NCI-H82 (cell line): Measurements from ENCODE around the gene PJVK.
"Not testable (repeated sequence)": the region's sequence is repeated elsewhere in the genome, so short reads cannot be mapped to it uniquely, and the experiment has no call there.

Source experiments
- DNase-seq: peaks from one replicate; lab custom pipeline; 2025; lab: John Stamatoyannopoulos, UW

Gene PJVK, protein sequence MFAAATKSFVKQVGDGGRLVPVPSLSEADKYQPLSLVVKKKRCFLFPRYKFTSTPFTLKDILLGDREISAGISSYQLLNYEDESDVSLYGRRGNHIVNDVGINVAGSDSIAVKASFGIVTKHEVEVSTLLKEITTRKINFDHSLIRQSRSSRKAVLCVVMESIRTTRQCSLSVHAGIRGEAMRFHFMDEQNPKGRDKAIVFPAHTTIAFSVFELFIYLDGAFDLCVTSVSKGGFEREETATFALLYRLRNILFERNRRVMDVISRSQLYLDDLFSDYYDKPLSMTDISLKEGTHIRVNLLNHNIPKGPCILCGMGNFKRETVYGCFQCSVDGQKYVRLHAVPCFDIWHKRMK

DNA sequence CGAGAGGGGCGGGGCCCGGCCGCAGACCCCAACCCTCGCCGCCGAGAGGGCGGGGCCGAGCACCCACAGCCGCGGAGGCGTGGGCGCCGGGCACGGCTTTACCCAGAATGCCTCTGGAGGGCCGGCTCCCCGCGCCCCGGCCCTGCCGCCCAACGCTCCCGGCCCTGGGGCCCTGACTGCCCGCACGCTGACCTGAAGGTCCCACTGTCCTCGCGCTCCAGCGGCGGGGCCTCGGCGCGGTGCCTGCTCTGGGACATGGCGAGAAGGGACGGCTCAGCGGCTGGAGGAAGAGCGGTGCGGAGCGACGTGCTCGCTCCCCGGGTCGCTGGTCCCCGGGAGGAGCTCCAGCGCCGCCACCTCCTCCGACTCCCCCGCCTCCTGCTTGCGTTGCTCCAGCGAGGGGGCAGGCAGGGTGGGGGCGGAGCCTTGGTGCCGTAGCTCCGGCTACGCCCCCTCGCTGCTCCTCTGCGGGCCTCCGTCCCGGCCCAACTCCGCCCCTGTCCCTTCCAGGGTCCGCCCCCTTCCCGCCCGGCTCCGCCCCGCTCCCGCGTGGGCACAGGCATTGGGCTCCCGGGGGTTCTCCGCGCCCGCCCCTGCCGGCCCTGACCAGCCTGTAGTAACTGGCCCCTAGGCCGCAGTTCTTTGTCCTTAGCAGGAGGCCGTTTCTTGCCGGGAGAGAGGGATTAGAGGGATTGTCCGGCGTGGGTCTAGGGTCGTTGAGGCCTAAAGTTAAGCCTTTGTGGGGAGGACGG is at the start of gene PJVK, which contains the start of gene PRKRA:
PJVK (plus strand) TSS at position 605 of the 752 bp plus-strand sequence. CDS start 2,032 bp downstream, outside the sequence.
PRKRA (minus strand) TSS at position 402 of the 752 bp plus-strand sequence; CDS start at position 257, 145 bp downstream.
- DNase-seq: peak; percentile 98

DNA sequence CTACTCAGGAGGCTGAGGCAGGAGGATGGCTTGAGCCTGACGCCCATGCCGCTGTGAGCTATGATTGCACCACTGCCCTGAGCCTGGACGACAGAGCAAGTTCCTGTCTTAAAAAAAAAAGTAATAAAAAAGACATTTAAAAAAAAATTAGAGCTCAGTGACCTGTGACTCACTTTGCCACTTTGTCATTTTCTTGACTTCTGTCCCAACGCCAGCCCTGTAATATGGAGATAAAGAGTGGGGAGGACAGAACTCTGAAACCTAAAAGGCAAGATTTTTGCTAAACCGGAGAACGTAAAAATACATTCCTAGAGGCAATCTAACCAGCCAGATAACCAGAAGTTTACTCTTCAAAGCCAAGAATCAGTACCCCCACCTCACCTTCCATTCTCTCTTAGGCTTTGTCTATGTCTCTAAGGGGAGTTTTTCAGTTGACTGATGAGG is 49.2 kb upstream of the PJVK start:
- no peak for DNase-seq

DNA sequence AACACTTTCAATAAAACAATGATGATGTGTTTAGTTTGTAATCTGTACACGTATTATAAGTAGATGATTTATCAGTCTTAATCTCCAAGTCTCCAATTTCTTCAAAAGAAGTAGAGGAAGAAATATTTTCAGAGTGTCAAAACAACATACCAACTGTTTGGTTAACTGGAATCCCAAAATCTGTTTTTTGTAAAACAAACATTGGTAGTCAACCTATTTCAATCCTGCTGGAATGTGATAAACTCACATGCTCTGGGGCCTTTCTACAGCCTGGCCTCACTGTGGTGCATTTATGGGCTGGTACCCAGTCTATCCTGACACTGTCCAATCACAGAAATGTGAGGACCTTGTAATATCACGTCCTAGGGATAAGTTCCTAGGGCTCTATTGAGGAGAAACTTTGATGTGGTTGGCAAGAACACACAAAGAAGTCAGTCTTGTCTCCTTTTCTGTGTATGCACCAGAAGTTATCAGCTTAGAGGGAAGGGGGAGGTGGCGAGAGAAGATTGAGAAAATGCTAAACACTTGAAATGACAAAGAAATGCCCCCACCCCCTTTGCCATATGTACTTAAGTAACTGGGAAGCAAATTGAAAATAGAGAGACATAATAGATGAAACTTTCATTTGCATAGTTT is 47.4 kb upstream of the PJVK start:
- no peak for DNase-seq

DNA sequence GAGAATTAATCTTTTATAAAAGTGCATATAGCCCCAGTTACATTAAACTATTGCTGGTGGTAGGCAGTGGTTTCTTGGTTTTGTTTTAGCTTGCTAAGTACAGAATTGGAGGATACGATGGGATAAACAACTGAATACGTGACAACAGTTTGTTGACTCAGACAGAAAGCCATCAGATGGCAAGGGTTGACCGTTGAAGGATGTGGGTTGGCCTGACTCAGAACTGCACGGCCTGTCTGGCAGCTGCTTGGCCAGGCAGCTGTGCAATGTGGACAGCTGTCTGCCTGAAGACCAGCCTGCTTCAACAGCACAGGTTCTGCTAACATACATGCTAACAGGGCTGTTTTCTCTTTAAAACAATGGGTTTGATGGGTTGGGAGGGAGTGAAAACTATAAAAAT is 46.8 kb upstream of the PJVK start:
- DNase-seq: no peak

DNA sequence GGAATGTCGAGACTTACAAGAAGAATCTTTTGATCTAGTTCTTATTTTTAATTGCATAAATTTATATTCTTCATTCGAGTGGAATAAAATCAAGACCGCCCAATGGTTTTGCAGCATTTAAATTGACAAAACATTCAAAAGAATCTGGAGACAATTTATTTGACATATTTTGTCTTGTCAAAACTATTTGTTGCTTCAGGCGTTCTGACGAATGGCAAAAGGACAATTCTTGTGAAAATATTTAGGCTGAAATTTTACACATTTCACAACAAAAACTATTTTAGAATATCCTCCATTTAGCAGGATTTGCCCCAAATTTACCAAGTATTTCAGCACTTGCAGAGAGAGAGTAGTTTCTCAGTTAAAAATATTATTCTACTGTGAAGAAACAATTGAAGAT is 41.9 kb upstream of the PJVK start:
- DNase-seq: no peak

DNA sequence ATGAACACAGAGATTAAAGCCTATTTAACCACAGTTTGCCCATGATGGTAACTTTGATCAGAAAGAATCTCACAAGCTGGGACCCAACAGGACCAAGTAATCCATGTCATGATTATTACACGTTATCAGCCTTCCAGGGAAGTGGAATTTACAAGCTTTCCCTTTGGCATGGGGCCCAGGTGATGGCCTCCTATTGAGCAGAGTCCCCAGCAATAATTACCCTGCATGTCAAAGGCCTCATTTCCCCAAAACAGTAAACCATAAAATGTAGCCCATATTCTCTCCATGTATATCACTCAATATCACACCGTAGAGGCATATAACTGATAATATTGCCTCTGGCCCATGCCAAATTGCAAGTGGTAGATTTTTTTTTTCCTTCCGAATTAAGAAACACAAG is 39.1 kb upstream of the PJVK start:
- DNase-seq: no peak

DNA sequence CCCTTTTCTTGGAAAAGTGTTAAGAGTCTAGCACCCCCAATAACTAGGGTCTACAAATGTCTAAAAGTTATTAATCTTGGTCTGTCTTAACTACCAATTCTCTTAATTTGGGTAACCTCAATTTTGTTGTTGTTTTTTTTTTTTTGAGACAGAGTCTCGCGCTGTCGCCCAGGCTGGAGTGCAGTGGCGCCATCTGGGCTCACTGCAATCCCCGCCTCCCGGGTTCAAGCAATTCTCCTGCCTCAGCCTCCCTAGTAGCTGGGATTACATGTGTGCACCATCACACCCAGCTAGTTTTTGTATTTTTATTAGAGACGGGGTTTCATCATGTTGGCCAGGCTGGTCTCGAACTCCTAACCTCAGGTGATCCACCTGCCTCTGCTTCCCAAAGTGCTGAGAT is 38.7 kb upstream of the PJVK start:
- DNase-seq: not testable (repeated sequence)

DNA sequence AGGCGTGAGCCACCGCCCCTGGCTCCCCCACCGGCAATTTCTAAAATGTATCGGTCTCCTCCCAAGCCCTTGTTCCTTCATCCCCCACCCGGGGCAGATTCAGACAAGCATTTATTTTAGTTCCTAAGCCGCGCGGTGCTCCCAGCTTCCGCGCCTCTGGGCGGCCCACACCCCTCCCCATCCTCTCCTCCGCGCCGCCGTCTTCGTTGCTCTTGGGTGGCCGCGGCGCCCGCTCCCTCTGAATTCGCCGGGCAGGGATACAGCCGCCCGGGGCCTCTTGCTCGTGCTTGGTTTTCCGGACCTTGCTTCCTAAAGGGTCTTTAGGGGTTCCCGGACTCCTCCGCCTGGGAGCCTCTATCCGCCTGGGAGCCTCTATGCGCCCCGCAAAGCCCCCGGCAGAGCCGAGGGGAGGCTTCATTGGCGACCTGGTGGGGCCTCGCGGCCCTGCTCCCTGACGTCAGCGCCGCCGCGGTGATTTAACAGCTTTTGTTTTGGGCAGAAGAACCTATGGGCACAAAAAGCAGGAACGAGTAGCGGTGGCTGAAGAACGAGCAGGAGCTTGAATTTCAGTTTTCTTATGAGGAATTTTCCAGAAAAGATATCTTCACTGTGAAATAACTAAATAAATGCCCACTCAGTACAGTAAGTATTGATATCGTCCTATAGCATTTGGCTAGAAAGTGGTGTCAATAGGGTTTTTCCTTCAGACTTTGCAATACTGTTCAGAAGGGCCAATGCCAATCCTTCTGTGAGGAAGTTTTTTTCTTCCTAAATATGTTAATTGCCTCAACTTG is 37.5 kb upstream of the PJVK start:
- peak; percentile 92 for DNase-seq

DNA sequence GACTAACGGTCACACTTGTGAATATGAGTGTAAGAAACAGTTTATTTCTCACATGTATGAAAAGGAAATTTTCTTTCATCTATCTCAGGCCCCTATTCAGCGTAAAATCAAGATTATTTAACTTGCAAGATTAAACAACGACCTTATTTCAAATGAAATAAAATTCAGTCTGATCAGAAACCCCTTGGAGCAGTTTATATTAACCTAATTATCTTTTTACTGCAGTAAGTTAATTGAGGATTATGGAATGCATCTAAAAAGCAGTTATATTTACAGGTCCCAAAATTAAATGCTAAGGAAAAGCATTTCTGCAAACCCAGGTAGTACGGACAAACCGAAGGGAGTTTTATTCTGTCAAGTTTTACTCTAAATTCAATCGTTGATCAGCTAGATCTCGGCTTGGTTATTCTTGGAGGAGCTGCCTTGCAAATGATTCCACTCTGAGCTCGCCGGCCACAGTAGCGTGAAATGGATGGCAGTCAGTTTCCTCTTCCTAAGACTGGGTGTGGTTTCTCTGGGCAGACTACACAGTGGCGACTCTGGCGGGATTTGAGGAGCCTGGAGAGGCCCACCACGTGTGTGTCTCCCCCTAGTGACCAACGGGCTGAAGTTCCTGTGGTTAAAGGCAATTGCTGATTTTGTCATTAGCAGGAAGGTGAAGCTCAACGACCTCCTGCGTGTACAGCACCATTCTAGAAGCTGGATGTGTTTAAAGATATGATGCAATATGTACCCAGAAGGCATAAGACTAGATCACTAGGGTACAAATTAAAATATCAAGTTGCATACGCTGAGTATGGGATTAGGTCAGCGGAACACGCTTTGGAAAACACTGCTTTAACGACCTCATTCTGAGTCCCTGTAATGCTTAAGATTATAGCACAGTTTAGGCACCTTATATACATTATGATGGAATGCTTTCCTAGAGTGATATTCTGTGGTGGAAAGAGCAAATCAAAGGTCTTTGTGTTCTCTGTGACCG is 36.6 kb upstream of the PJVK start:
- DNase-seq: peak; percentile 98

DNA sequence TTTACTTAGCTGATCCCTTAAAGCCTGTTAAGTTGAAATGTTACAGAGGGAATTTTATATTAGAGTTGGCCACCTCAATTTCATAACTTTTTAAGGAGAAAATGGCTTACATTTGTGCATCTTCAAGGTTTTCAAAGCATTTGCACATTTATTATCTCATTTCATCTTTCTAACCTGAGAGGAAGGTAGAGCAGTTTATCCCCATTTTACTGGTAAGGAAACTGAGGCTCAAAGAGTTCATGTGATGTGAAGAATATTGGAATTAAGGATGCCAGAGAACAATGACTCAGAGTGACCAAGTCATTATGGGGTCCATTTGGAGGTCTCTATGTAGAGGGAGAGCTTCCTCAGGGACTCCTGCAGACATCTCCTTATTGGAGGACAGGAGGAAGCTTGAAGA is 35.2 kb upstream of the PJVK start:
- DNase-seq: no peak

DNA sequence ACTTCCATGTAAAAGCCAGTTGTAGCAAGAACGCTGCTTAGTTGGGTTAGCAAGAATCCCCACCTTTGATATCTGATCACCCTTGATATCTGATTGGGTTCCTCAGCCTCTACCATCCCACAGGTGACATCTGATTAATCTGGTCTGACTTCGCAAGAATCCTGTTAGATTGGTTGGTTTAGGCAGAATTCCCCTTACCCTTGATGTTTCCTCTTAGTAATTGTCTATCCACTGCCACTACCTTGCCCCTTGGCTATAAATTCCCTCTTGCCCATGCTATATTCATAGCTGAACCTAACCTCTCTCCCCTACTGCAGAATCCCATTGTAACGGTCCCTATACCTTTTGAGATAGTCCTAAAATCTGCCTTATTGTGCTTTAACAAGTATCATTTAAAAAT is 33.3 kb upstream of the PJVK start:
- DNase-seq: no peak

DNA sequence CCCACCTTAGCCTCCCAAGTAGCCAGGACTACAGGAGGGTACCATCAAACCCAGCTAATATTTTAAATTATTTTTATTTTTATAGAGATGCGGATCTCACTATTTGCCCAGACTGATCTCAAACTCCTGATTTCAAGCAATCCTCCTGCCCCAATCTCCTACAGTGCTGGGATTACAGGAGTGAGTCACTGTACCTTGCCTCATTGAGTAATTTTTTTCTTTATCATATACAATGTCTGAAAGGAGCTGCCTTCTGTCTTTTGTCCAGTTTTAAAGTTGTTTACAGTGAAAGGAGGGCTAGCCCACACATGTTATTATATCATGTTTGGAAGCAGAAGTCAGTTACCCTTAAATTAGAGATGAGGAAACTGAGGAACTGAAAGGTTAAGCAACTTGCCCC is 32.8 kb upstream of the PJVK start:
- no peak for DNase-seq

DNA sequence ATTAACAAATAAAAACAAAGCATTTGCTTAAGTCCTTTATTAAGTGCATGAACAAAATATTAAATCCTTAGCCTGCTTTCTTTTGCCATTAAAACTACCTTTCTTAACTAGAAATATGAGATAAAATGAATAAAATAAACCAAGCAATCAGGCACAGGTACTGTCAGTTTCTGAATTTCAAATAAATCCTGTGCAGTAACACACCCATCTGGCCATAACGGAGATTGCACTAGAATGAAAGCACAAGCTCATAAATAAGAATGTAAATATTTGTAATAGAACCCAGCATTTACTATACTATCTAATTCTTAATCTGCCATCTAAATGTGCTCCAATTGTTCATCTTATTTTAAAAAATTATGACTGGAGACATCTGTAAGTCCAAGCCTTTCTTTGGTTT is 32.1 kb upstream of the PJVK start:
- peak; percentile 15 for DNase-seq

DNA sequence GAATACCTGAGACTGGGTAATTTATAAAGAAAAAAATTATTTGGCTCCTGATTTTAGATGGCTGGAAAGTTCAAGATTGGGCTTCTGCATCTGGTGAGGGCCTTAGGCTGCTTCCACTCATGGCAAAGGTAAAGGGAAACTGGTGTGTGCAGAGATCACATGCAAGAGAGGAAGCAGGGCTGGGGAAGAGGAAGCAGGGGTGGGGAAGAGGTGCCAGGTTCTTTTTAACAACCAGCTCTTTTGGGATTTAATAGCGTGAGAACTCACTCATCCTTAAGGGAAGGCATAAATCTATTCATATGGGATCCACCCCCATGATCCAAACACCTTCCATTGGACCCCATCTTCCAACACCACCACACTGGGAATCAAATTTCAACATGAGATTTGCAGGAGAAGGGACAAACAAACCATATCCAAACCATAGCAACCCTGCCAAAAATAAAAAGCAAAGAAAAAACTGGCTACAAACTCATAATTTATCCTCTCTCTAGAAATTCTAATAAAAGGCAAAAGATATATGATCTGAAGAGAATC is 30.6 kb upstream of the PJVK start:
- DNase-seq: no peak

DNA sequence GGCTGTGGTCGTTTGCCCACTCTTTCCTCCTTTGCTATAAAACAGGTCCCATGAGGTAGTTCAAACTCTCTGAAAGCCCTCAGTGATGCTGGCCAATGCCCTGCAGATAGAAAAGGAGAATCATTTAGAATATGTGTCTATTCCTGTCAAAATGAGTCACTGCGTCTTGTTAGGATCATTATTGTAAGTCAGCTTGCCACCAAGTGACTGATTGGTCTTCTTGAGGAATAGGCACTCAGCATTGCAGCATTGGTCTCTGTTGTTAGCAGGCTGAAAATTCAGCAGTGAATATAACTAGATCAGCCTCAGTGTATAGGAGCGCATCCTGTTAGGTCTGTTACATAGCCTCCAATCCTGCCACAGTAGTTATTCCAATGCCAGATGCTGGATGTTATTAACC is 29.1 kb upstream of the PJVK start:
- no peak for DNase-seq

DNA sequence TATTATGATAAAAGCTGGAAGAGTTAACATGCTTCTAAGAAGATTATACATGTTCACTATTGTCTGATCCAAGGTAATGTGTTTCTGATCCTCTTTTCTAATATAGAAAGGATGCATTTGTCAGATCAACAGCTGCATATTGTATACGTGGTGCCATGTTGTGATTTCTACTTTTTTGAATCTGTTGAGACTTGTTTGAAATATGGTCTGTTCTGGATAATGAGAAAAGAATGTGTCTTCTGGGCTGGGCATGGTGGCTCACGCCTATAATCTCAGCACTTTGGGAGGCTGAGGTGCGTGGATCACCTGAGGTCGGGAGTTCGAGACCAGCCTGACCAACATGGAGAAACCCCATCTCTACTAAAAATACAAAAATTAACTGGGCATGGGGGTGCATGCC is 27.4 kb upstream of the PJVK start:
- not testable (repeated sequence) for DNase-seq

DNA sequence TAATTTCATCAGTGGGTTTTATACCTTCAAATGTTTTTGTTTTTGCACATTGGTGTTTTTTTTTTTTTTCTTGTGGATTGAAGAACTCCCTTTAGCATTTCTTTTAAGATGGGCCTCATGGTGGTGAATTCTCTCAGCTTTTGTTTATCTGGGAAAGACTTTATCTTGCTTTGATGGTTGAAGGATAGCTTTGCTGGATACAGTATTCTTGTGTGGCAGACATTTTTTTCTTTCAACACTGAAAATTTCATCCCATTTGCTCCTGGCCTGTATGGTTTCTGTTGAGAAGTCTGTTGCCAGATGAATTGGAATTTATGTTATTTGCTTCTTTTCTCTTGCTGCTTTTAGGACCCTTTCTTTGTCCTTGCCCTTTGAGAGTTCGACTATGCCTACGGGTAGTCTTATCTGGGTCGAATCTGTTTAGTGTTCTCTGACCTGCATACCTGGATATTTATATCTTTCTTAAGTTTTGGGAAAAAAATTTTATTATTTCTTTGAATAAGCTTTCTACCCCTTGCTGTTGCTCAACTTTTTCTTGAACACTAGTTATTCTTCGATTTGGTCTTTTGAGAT is 25.8 kb upstream of the PJVK start:
- no peak for DNase-seq

DNA sequence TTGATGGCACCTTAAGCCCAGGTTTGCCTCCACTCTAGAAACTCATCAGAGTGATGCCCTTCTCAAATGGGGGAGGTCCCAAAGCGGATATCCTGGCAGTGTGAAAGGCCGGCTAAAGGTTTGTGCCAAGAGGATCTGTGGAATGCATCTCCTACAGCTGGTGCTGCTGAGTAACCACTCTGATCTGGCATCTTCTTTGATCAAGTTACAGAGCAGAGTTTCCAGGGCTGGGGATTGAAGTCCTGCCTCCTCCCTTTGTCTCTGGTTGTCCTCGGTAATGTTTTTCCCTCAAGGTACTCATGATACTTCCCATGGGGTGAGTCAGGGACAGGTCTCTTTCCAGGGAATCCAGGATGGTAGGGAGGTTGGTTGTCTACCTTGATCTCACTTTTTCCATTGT is 24.8 kb upstream of the PJVK start:
- DNase-seq: no peak

DNA sequence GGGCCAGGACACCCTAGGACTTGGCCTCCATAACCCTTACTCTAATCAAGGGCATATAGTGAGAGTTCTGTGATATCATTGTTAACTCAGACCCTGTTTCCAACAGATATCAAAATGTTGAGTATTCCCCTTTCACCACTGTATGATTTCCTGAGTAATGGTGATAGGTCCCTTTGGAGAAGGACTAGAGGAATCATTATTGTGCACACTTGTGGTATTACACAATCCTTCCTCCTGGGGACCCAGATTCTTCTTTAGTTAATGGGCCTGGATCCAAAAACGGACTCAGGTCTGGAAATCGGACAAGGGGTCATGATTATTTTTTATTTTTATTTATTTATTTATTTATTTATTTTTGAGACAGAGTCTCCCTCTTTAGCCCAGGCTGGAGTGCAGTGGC is 23.7 kb upstream of the PJVK start:
- no peak for DNase-seq

DNA sequence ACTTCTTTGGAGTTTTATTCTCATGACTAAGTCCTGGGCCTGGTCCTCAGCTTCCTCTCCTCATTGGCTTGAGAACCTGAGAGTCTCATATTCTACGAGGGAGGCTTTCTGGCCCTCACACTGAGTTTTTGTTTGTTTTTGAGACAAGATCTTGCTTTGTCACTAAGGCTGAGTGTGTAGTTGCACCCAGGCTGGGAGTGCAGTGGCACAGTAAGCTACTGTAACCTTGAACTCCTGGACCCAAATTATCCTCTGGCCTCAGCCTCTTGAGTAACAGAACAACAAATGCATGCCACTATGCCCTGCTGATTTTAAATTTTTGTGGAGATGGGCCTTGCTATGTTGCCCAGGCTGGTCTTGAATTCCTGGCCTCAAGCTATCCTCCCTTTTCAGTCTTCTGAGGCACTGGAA is 22.8 kb upstream of the PJVK start:
- no peak for DNase-seq
